H4 (cell line): Measurements from ENCODE around the gene ARHGEF1. TPM values are rescaled to one million over a fixed set of nuclear protein-coding genes. Genes with fewer than 3 reads are reported as not detected.

Source experiments
- DNase-seq: peaks from one replicate; pipeline ENCODE4 v3.0.0-alpha.2; 2015; ENCODE audit warnings: low spot score
- total RNA-seq: library from RNA; depleted of rRNA; stranded (reverse); fragments of >200 nt; shearing (Covaris generic); gene quantifications from 2 replicates; pipeline ENCODE4 v1.2.3, GENCODE V29; 2014; rRNA removed

ARHGEF1 gene, protein sequence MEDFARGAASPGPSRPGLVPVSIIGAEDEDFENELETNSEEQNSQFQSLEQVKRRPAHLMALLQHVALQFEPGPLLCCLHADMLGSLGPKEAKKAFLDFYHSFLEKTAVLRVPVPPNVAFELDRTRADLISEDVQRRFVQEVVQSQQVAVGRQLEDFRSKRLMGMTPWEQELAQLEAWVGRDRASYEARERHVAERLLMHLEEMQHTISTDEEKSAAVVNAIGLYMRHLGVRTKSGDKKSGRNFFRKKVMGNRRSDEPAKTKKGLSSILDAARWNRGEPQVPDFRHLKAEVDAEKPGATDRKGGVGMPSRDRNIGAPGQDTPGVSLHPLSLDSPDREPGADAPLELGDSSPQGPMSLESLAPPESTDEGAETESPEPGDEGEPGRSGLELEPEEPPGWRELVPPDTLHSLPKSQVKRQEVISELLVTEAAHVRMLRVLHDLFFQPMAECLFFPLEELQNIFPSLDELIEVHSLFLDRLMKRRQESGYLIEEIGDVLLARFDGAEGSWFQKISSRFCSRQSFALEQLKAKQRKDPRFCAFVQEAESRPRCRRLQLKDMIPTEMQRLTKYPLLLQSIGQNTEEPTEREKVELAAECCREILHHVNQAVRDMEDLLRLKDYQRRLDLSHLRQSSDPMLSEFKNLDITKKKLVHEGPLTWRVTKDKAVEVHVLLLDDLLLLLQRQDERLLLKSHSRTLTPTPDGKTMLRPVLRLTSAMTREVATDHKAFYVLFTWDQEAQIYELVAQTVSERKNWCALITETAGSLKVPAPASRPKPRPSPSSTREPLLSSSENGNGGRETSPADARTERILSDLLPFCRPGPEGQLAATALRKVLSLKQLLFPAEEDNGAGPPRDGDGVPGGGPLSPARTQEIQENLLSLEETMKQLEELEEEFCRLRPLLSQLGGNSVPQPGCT
- 14.5 and 15.9 TPM in 2 replicates for total RNA-seq

DNA sequence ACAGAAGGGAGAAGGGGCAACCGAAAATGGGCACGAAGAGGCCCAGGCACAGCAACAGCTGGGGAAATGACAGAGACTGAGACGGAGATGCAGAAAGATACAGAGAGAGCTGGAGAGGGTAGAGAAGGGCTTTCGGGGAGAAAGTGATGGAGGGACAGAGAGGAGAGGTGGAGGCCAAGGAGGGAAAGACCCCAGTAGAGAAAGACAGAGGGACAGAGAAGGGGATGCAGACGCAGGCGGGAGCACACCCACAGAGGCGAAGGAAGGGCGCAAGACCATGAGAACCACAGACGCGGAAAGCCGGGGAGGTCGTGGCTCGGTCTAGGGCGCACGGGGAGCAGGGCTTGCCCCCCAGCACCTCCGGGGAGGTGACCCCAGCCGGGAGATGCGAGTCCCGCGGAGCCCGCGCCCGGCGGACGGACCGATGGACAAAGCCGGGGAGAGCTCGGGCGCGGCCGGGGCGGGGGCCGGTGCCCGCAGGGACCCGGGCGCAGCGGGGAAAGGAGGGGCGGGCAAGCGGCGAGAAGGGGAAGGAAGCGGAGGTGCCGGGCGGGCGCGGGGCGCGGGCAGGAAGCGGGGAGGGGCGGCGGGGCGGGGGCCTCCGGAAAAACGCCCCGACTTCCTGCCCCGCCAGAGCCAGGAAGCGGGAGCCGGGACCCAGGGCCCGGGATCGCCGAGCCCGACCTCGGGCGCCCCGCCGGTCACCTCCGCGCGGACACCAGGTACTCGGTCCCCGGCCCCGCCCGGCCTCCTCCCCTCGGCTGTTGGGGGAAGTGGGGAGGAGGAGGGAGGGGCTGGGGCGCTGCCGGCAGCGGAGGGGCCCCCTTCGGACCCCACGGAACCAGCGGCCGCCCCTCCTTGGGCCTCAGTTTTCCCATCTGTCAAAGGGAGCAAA lies at the start of gene ARHGEF1:
ARHGEF1 (plus strand) TSS at position 617 of the 895 bp plus-strand sequence. CDS start 4,899 bp downstream, outside the sequence.
- no peak for DNase-seq

DNA sequence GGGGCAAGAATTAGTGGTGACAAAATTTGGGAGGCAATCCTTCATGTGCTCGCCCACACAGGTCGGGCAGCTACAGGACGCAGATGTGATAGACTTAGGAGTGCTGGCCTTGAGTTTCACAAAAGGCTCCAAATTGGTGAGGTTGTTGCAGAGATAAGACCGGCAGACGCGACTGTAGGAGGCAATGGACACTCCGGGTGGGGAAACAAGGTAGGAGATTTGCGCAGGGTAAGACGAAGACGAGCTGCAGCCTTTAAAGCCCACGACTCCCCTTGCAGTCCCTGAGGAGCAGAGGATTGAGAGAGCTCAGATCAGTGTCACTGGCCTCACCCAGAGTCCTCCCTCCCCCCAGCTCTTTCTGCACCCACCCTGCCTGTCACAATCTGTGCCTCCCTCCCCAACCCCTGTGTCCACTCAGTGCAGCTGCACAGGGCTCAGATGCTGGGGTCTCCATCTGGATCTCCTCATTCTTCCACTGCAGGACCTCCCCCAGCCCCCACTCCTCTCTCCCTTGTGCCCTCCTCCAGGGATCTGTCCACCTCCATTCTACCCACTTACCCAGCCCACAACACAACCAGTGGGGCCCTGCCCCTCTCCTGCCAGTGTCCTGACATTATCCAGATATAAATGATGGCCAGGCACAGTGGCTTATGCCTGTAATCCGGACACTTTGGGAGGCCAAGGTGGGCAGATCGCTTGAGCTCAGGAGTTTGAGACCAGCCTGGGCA lies 44.8 kb upstream of the ARHGEF1 start:
- no peak for DNase-seq

DNA sequence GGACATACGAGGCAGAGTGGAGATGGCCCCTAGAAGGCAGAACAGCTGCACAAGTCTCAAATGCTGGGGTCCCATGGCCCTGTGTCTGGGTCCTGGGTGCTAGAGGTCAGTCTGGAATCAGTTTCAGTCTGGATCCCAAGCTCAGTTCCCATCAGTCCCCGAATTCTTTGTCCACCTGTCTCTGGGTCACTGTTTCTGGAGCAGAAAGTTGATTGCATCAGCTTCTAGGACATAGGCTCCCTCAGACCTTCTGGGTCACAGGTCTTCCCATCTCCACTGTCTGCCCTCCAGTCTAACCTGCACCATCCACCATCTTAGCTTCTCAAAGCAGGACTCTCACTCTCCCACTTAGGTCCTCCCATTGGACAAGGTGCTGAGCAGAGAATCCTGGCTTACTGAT lies 43.8 kb upstream of the ARHGEF1 start:
- DNase-seq: no peak

DNA sequence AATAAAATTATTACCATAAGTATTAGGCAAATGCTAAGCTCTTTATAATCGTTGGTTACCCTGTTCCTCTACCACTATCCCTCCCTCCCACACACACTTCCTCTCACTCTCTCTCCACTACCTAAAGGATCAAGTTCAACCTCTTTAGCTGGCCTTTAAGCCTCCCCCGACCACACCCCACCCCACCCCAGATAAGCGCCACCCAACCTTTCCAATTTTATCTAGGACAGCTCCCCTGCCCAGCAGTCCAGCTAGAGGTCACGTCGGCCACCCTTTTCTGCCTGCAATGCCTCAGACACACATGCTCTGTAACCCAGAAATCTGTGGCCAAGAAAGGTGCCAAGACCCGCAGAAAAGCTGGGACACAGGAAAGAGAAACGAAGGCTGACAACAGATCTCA lies 39.6 kb upstream of the ARHGEF1 start:
- no peak for DNase-seq

DNA sequence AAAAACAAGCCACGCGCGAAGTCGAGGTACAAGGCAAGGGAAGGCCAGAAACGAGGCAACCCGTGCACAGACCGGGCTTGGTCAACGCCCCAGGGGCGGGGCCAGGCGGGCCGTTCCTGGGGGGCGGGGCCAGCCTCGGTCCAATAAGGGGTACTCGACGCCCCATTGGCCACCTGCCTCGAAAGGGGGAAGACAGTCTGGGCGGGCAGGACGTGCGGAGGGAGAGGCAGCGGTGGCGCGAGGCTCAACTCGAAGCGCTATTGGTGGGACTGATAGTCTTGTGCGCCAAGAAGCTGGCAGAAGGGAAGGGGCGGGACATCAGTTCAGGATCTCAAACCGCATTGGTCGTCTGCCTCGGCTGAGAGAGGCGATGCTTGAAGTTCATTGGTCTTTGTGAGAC lies 38.4 kb upstream of the ARHGEF1 start, which contains the start of gene LYPD4:
LYPD4 (minus strand) TSS at position 83 of the 400 bp plus-strand sequence. CDS start 5,398 bp downstream, outside the sequence.
- no peak for DNase-seq

- no peak for DNase-seq
Measured at GRCh38 chr19:41845001-41845050, 38.2 kb upstream of the ARHGEF1 start, which contains the start of gene DMRTC2. Gene DMRTC2 (plus strand): TSS chr19:41845042. CDS start chr19:41847429, 2,387 bp downstream.

DNA sequence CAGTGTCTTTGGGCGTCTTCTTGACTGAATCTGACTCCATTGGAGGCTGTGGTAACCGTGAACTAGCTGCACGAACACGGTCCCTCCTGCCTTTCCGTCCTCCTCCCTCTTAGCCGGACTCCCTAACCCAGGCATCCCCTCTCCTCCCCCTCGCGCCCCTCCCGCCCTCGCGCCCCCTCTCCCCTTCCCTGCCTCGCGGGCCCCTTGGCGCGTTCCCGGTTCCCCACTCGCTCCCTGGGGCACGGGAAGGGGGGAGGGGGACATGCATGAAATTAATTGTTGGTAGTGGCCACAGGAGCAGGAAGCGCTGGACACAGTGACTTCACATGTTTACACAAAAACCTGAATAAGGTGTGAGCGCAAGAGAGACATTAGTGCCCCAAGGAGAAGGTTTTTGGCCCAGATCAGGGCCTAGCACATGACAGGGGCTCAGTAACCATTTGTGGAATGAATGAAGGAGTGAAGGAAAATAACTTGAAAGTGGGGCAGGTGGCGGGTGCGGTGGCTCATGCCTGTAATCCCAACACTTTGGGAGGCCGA lies 37.9 kb upstream of the ARHGEF1 start:
- DNase-seq: no peak

DNA sequence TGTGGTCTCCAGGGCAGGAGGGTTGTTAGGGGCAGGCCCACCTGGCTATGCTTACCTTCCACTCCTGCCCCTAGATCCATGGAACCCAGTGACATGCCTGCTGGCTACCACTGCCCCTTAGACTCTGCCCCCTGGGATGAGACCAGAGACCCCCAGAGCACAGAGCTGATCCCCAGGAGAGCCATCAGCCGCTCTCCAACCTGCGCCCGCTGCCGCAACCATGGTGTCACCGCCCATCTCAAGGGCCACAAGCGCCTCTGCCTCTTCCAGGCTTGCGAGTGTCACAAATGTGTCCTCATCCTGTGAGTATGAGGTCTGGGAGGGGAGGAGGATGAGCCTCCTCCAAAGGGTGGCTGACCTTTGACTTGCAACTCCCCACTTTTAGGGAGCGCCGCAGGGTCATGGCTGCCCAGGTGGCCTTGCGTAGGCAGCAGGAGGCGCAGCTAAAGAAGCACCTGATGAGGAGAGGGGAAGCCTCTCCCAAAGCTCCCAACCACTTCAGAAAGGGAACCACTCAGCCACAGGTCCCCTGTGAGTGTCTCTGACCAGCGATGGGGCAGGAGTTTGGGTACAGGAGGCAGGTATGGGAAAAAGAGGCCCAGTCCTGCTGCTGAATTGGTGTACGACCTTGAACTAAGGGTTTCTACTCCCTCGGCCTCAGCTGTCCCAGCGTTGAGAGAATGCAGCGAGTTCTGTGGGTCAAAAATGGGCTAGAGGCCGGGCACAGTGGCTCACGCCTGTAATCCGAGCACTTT lies 35.5 kb upstream of the ARHGEF1 start:
- no peak for DNase-seq

GRCh38 chr19:41848666-41849065 lies 34.3 kb upstream of the ARHGEF1 start:
- DNase-seq: no peak

GRCh38 chr19:41849067-41849466 lies 33.9 kb upstream of the ARHGEF1 start:
- DNase-seq: no peak

GRCh38 chr19:41850381-41850780 lies 32.6 kb upstream of the ARHGEF1 start:
- DNase-seq: no peak

- DNase-seq: no peak
Measured at GRCh38 chr19:41851456-41851855, 31.5 kb upstream of the ARHGEF1 start.

GRCh38 chr19:41853344-41853743 lies 29.6 kb upstream of the ARHGEF1 start:
- DNase-seq: no peak

GRCh38 chr19:41853768-41854167 lies 29.2 kb upstream of the ARHGEF1 start:
- no peak for DNase-seq

DNA sequence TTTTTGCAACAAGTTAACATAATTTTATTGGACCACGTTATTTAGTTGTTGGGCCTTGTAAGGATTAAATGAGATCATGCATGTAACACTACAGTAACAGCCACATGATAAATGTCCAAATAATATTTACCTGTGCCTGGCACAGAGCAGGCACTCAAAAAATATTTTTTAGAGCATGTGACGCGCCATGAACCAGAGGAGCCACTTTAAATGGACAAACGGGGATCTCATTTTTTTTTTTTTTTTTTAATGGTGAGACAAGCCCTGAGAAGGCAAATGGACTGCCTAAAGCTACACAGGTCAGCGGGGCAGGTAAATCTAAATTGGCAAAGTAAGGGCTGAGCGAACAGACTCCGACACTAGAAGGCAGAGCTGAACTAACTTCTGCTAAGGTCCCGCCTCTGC lies 23.8 kb upstream of the ARHGEF1 start:
- DNase-seq: no peak

- peak; percentile 98 for DNase-seq
Measured at GRCh38 chr19:41859618-41860418, 23.2 kb upstream of the ARHGEF1 start, which contains the start of gene RPS19. Gene RPS19 (plus strand): TSS chr19:41860255. CDS start chr19:41860775, 520 bp downstream.

- no peak for DNase-seq
Measured at GRCh38 chr19:41860419-41861115, 22.4 kb upstream of the ARHGEF1 start.

GRCh38 chr19:41861116-41861768 lies 21.7 kb upstream of the ARHGEF1 start:
- DNase-seq: no peak
